DOHH2 (cell line): ENCODE data around the gene PDE4D.

ENCODE experiments used
- EZH2phosphoT487 ChIP-seq: fragments of 200-600 bp; sonication (generic); IDR thresholded peaks from 2 replicates; pipeline ENCODE4 v1.6.1; 2017; ENCODE audit warnings: borderline replicate concordance, mild to moderate bottlenecking, antibody characterized with exemption, low read length, moderate library complexity, mixed read lengths
- TF ChIP-seq, protein P1 (sequence below): fragments of 200-600 bp; sonication (generic); IDR thresholded peaks from one replicate; pipeline ENCODE4 v1.5.1; 2014; ENCODE audit warnings: antibody characterized with exemption, mild to moderate bottlenecking, low read depth, low read length; ENCODE audit not compliant: poor library complexity, severe bottlenecking

DNA sequence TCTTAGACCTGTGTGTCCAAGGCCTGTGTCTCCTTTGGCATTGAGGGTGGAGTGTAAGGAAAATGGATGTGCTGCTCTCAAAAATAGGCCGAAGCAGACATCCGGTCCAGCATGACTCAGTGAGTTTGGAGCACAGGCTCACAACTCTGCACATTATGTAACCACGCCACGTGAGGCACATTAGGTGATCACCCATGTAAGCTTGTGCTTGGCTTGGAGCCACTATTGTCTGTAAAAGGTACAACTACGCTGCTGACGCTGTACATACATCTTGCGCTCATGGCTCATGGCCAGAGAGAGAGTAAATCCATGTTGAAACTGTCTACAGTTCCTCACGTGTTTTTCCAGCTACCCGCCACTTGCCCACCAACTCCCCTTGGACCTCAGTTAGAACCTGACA lies 177.5 kb downstream of the PDE4D start:
- TF ChIP-seq, protein P1, sequence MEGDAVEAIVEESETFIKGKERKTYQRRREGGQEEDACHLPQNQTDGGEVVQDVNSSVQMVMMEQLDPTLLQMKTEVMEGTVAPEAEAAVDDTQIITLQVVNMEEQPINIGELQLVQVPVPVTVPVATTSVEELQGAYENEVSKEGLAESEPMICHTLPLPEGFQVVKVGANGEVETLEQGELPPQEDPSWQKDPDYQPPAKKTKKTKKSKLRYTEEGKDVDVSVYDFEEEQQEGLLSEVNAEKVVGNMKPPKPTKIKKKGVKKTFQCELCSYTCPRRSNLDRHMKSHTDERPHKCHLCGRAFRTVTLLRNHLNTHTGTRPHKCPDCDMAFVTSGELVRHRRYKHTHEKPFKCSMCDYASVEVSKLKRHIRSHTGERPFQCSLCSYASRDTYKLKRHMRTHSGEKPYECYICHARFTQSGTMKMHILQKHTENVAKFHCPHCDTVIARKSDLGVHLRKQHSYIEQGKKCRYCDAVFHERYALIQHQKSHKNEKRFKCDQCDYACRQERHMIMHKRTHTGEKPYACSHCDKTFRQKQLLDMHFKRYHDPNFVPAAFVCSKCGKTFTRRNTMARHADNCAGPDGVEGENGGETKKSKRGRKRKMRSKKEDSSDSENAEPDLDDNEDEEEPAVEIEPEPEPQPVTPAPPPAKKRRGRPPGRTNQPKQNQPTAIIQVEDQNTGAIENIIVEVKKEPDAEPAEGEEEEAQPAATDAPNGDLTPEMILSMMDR = no peak
- TF ChIP-seq EZH2phosphoT487 = no peak
